HG02840 (cell line): ENCODE measurements around the gene SMTNL1.
A peak's percentile ranks its signal among the peaks of the same experiment; 100 is the strongest.

Experiments
- ATAC-seq: cut with Tn5 transposase; IDR thresholded peaks from one replicate; pipeline ENCODE4 v1.9.1; 2021; ENCODE audit warnings: mild to moderate bottlenecking, moderate library complexity, moderate number of reproducible peaks; ENCODE audit not compliant: unreplicated experiment, low FRiP score

Gene SMTNL1

GRCh38 chr11:57536947-57537619 lies at the start of gene SMTNL1:
TSS of gene SMTNL1 (plus strand) at chr11:57537595. CDS start at chr11:57542643, 5,048 bp downstream.
- no peak for ATAC-seq

GRCh38 chr11:57487920-57488659 lies 49.3 kb upstream of the SMTNL1 start:
- ATAC-seq = no peak

GRCh38 chr11:57490456-57491248 lies 46.7 kb upstream of the SMTNL1 start:
- no peak for ATAC-seq

- no peak for ATAC-seq
Measured at GRCh38 chr11:57491371-57492061, 45.9 kb upstream of the SMTNL1 start.

GRCh38 chr11:57493507-57494503 lies 43.6 kb upstream of the SMTNL1 start:
- ATAC-seq = peak; percentile 77

- no peak for ATAC-seq
Measured at GRCh38 chr11:57496109-57496820, 41.1 kb upstream of the SMTNL1 start.

GRCh38 chr11:57497303-57498247 lies 39.8 kb upstream of the SMTNL1 start:
- ATAC-seq = no peak

- ATAC-seq = no peak
Measured at GRCh38 chr11:57498540-57498939, 38.9 kb upstream of the SMTNL1 start.

- ATAC-seq = peak; percentile 100
Measured at GRCh38 chr11:57499413-57499982, 37.9 kb upstream of the SMTNL1 start.

- no peak for ATAC-seq
Measured at GRCh38 chr11:57499983-57500461, 37.4 kb upstream of the SMTNL1 start.

- no peak for ATAC-seq
Measured at GRCh38 chr11:57500515-57500914, 36.9 kb upstream of the SMTNL1 start.

- no peak for ATAC-seq
Measured at GRCh38 chr11:57500926-57501325, 36.5 kb upstream of the SMTNL1 start.

- ATAC-seq = no peak
Measured at GRCh38 chr11:57501953-57502352, 35.4 kb upstream of the SMTNL1 start.

- ATAC-seq = no peak
Measured at GRCh38 chr11:57502376-57502775, 35.0 kb upstream of the SMTNL1 start.

- ATAC-seq = no peak
Measured at GRCh38 chr11:57502870-57503269, 34.5 kb upstream of the SMTNL1 start.

- ATAC-seq = no peak
Measured at GRCh38 chr11:57504511-57504910, 32.9 kb upstream of the SMTNL1 start.

GRCh38 chr11:57506522-57506921 lies 30.9 kb upstream of the SMTNL1 start:
- no peak for ATAC-seq
